PFSK-1 (cell line): Measurements from ENCODE around the gene ZNF598.
A peak's percentile ranks its signal among the peaks of the same experiment; 100 is the strongest.

Experiments used
- POLR2AphosphoS5 ChIP-seq: IDR thresholded peaks from 2 replicates; pipeline ENCODE4 v1.6.1; 2012; ENCODE audit warnings: low read depth, mild to moderate bottlenecking, control low read depth, low read length, moderate library complexity
- TAF1 ChIP-seq: IDR thresholded peaks from 2 replicates; pipeline ENCODE4 v1.6.1; 2012; ENCODE audit warnings: low read length, control low read depth, borderline replicate concordance; ENCODE audit not compliant: insufficient read depth
- TF ChIP-seq, protein P1 (sequence below), 2 experiments: IDR thresholded peaks; 2 replicates each; pipeline versions ENCODE4 v1.6.1 to v1.8.0; 2011 to 2012; ENCODE audit warnings: low read depth in 2 of 2, low read length in 2 of 2, control low read depth in 1 of 2, inconsistent platforms in 1 of 2, mild to moderate bottlenecking in 1 of 2, moderate library complexity in 1 of 2; ENCODE audit not compliant: insufficient read depth in 1 of 2

DNA sequence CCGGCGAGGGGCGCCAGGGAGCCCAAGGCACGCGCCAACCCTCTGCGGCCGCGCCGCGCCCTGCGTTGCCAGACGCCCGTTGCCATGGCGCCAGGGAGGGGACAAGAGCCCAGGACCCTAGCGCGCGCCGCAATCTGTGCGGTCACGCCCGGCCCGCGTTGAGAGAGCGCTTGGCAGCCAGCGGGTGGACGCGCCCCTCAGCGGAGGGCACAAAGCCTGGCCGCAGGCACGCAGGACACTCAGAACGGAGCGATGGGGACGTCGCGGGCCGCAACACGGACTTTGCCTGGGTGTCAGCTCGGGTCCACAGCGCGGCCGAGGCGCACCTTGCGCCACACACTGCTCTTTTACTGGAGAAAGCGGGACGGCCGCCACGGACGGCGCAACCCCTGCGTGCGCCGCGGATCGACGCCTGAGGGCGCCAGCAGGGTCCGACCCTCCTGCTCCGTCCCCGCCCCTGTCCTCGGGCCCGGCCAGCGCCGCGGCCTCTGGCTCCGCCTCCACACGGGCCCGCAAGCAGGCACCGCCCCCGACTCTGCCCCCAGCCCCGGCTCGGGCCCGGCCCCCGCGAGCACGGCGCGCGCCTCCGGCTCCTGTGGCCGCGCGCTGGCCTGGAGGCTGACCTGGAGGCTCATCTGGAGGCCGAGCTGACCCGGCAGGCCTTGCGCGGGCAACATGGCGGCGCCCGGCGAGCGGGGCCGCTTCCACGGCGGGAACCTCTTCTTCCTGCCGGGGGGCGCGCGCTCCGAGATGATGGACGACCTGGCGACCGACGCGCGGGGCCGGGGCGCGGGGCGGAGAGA lies 25.9 kb downstream of the ZNF598 start, which contains the start of gene GFER:
- peak; percentile 85 for TF ChIP-seq TAF1
- TF ChIP-seq POLR2AphosphoS5: peak; percentile 64
- TF ChIP-seq, protein P1, sequence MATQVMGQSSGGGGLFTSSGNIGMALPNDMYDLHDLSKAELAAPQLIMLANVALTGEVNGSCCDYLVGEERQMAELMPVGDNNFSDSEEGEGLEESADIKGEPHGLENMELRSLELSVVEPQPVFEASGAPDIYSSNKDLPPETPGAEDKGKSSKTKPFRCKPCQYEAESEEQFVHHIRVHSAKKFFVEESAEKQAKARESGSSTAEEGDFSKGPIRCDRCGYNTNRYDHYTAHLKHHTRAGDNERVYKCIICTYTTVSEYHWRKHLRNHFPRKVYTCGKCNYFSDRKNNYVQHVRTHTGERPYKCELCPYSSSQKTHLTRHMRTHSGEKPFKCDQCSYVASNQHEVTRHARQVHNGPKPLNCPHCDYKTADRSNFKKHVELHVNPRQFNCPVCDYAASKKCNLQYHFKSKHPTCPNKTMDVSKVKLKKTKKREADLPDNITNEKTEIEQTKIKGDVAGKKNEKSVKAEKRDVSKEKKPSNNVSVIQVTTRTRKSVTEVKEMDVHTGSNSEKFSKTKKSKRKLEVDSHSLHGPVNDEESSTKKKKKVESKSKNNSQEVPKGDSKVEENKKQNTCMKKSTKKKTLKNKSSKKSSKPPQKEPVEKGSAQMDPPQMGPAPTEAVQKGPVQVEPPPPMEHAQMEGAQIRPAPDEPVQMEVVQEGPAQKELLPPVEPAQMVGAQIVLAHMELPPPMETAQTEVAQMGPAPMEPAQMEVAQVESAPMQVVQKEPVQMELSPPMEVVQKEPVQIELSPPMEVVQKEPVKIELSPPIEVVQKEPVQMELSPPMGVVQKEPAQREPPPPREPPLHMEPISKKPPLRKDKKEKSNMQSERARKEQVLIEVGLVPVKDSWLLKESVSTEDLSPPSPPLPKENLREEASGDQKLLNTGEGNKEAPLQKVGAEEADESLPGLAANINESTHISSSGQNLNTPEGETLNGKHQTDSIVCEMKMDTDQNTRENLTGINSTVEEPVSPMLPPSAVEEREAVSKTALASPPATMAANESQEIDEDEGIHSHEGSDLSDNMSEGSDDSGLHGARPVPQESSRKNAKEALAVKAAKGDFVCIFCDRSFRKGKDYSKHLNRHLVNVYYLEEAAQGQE (IDR thresholded peaks at IDR 0.05; ENCODE audit: insufficient read depth in 1 of 2, low read depth in 2 of 2, low read length in 2 of 2): 0 out of 4 replicates have a peak, but pooled peaks of 1 of the 2 experiments have one; percentile 44
